Measurements from ENCODE around the gene PIK3CA. TPM values are rescaled to one million over a fixed set of nuclear protein-coding genes. Genes with fewer than 3 reads are reported as not detected.

The PIK3CA gene
- total RNA-seq, 4 donors from 2014 or later = 28.8 to 75.6 (median 48.0) TPM

DNA sequence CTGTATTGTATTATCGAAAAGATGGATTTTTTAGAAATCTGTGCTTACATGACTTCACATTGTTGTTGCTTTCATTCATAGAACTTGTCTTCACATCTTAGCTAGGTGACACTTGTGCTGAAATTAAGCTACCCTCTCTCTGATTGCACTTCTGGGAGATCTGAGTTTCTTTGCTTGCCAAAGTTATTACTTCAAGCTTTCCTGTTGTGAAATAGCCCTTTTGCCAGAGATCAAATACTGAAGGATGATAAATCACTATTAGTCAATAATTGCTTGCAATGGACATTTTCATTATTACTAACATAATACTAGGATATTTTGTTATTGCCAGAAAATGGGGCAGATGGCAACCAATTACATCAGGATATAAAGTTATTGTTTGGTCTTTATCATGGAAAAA lies 34.7 kb downstream of the PIK3CA start:
- TF ChIP-seq, protein P1, sequence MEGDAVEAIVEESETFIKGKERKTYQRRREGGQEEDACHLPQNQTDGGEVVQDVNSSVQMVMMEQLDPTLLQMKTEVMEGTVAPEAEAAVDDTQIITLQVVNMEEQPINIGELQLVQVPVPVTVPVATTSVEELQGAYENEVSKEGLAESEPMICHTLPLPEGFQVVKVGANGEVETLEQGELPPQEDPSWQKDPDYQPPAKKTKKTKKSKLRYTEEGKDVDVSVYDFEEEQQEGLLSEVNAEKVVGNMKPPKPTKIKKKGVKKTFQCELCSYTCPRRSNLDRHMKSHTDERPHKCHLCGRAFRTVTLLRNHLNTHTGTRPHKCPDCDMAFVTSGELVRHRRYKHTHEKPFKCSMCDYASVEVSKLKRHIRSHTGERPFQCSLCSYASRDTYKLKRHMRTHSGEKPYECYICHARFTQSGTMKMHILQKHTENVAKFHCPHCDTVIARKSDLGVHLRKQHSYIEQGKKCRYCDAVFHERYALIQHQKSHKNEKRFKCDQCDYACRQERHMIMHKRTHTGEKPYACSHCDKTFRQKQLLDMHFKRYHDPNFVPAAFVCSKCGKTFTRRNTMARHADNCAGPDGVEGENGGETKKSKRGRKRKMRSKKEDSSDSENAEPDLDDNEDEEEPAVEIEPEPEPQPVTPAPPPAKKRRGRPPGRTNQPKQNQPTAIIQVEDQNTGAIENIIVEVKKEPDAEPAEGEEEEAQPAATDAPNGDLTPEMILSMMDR (IDR thresholded peaks at IDR 0.05) = no peak
- DNase-seq (ENCODE audit: low spot score) = no peak
- ATAC-seq (ENCODE audit: low FRiP score) = no peak

DNA sequence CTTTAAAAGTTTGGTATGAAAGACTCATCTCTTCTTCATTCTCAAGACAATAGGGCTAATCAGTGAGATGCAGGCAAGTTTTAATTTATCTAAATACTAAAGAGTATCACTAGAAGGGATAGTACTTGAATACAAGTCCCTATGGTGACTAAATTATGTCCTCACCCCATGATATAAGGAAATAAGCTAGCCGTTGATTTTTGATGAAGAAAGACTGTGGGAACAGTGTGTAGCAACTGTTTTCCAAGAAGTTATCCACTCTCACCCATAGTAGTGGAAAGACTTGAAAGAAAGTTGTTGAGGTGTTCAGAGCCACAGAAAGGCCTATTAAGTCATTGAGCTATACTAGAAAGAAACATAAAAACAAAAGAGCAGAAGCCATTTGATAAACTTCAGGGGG lies 36.7 kb downstream of the PIK3CA start:
- DNase-seq (ENCODE audit: low spot score) = no peak
- TF ChIP-seq, protein P1 (IDR thresholded peaks at IDR 0.05) = no peak
- ATAC-seq (ENCODE audit: low FRiP score) = peak; percentile 11

DNA sequence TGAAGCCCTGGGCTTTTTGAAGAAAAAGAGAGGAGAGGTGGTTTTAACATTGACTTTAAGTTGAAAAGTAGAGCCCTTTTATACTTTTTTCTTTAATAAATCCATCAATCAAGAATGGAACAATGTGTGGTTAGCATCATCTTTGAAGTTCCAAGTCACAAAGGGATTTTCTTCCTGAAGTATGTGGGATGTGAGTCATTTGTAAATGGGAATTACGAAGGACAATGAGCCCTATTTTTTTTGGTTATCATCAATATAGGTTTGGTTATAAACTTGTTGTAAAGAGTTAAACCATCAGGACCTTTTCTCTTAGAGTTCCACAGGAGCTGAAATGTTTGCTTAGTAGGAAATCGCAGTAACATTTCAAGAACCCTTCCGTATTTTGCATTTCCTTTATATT lies 38.3 kb downstream of the PIK3CA start:
- no peak for ATAC-seq (ENCODE audit: low FRiP score)
- DNase-seq (ENCODE audit: low spot score) = no peak
- TF ChIP-seq, protein P1 (IDR thresholded peaks at IDR 0.05) = no peak

DNA sequence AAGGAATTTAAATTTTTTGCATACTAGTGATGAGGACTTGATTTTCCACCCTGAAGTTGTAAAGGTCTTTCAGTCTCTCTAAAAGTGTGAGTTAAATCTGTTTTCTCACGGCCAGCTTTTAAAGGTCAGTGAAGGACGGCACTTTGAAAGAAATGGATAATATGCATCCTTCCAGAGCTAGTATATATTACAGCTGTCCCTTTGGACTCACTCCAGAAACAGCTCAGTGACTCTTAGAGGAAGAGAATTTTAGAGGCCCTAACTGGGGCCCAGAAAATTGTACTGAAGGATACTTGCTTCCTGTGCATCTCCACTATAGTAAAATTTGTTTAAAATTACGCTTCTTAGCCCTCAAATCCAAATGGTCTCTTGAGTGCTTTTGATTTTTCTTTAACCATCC lies 41.6 kb downstream of the PIK3CA start:
- ATAC-seq (ENCODE audit: low FRiP score) = no peak

DNA sequence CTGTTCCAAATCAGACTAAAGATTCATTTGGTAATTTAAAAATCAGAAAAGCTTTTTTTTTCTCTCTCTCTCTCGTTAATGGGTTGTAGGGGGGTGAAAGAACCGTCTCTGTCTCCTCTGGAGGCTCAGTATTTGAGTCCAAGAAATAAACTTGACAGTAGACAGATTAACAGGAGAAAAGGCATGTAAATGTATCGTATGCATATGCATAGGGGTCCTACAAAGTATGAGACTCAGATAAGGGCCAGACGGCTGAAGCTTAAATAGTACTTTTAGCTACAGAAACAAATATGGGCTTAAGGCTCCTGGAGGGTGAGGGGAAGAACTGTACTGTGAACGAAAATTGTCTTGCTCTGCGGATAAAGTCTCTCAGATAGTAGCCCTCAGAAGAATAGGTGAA lies 42.4 kb downstream of the PIK3CA start:
- DNase-seq (ENCODE audit: low spot score) (no peak), ATAC-seq (ENCODE audit: low FRiP score) (no peak)
- TF ChIP-seq, protein P1 (IDR thresholded peaks at IDR 0.05) = no peak

More for the DNA sequence above, 41.6 kb downstream of the PIK3CA start:
- no peak for DNase-seq (ENCODE audit: low spot score)
- TF ChIP-seq, protein P1 (IDR thresholded peaks at IDR 0.05) = no peak

DNA sequence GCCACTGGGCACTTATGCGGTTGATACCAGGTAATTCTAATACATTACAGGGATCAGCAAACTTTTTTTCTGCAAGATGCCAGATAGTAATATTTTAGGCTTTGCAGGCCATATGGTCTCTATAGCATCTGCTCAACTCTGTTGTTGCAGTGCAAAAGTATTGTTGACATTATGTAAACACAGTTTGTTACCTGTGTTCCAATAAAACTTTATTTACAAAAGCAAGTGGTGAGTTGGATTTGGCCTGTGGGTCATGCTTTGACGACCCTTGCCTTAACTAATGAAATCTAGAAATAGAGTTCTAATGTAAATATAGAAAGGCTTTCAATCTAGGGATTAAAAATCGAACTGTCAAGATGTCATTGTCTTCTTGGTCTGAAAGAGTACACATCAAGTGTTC lies 44.4 kb downstream of the PIK3CA start:
- no peak for DNase-seq (ENCODE audit: low spot score)
- ATAC-seq (ENCODE audit: low FRiP score) = no peak

DNA sequence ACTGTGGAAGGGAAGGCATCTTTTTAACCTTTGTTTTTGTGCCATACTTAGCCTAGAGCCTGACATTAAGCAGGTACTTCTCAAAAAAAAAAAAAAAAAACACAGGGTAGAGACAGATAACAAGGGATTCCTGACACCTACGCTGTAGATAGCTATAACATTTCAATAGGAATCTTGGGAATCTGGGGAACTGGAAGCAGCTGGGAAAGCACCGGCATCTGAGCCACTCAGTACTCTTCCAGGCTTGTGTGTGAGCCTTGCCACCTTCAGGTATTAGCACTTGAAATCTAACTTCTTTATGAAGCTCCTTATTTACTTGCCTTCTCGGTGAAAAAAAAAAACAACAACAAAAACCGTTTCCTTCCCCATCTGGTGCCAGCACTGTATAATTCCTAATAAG lies 46.8 kb downstream of the PIK3CA start:
- ATAC-seq (ENCODE audit: low FRiP score) (no peak), DNase-seq (ENCODE audit: low spot score) (no peak)
- TF ChIP-seq, protein P1 (IDR thresholded peaks at IDR 0.05) = no peak

More for the DNA sequence above, 44.4 kb downstream of the PIK3CA start:
- TF ChIP-seq, protein P1 (IDR thresholded peaks at IDR 0.05) = no peak

All from omental fat pad (tissue), 4 donors.